SK-N-SH treated with all-trans-retinoic acid at 6 μM for 48 hours (cell line): ENCODE results near the gene F2.
"Not testable (repeated sequence)": the region's sequence is repeated elsewhere in the genome, so short reads cannot be mapped to it uniquely, and the experiment has no call there.

Experiments used
- ARNTL ChIP-seq: fragments of 450-650 bp; formaldehyde crosslinking; IDR thresholded peaks from 2 replicates; pipeline ENCODE4 v1.5.0; 2020; ENCODE audit warnings: low read depth, mild to moderate bottlenecking, moderate library complexity, borderline replicate concordance
- CREB5 ChIP-seq: fragments of 250-450 bp; sonication (Bioruptor Pico); IDR thresholded peaks from 2 replicates; pipeline ENCODE4 v1.5.1; 2020; ENCODE audit warnings: low read depth, mild to moderate bottlenecking, moderate library complexity
- CSDC2 ChIP-seq: fragments of 250-450 bp; sonication (Bioruptor Pico); IDR thresholded peaks from 2 replicates; pipeline ENCODE4 v1.5.0; 2020; ENCODE audit warnings: mild to moderate bottlenecking, moderate library complexity
- OSR1 ChIP-seq: fragments of 250-450 bp; sonication (Bioruptor Pico); IDR thresholded peaks from 2 replicates; pipeline ENCODE4 v1.8.0; 2022; ENCODE audit warnings: moderate library complexity, mild to moderate bottlenecking, inconsistent platforms
- PPARA ChIP-seq: fragments of 250-450 bp; sonication (Bioruptor Pico); IDR thresholded peaks from 2 replicates; pipeline ENCODE4 v1.5.0; 2020; ENCODE audit warnings: mild to moderate bottlenecking, borderline replicate concordance
- RARB ChIP-seq: fragments of 250-450 bp; sonication (Bioruptor Pico); IDR thresholded peaks from 2 replicates; pipeline ENCODE4 v1.8.0; 2021; ENCODE audit warnings: mild to moderate bottlenecking, moderate library complexity
- ZFP30 ChIP-seq: fragments of 450-650 bp; formaldehyde crosslinking; IDR thresholded peaks from 2 replicates; pipeline ENCODE4 v1.5.0; 2022; ENCODE audit warnings: mild to moderate bottlenecking, moderate library complexity
- ZNF565 ChIP-seq: fragments of 450-650 bp; formaldehyde crosslinking; conservative IDR thresholded peaks from 2 replicates; pipeline ENCODE4 v1.5.0; 2020; ENCODE audit warnings: low read depth, mild to moderate bottlenecking, moderate library complexity
- ZNF8 ChIP-seq: fragments of 450-650 bp; formaldehyde crosslinking; IDR thresholded peaks from 2 replicates; pipeline ENCODE4 v1.5.0; 2020; ENCODE audit warnings: mild to moderate bottlenecking, moderate library complexity
- TF ChIP-seq, protein P1 (sequence below): fragments of 250-450 bp; sonication (Bioruptor Pico); IDR thresholded peaks from 2 replicates; pipeline ENCODE4 v1.5.1; 2021; ENCODE audit warnings: mild to moderate bottlenecking, moderate library complexity

- TF ChIP-seq, protein P1, sequence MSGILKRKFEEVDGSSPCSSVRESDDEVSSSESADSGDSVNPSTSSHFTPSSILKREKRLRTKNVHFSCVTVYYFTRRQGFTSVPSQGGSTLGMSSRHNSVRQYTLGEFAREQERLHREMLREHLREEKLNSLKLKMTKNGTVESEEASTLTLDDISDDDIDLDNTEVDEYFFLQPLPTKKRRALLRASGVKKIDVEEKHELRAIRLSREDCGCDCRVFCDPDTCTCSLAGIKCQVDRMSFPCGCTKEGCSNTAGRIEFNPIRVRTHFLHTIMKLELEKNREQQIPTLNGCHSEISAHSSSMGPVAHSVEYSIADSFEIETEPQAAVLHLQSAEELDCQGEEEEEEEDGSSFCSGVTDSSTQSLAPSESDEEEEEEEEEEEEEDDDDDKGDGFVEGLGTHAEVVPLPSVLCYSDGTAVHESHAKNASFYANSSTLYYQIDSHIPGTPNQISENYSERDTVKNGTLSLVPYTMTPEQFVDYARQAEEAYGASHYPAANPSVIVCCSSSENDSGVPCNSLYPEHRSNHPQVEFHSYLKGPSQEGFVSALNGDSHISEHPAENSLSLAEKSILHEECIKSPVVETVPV (CRISPR knock-in tag) = not testable (repeated sequence)
- not testable (repeated sequence) for TF ChIP-seq OSR1 (CRISPR knock-in tag); ZNF565; ARNTL (CRISPR knock-in tag); ZNF8 (CRISPR knock-in tag); RARB (CRISPR knock-in tag); CREB5; ZFP30; PPARA (CRISPR knock-in tag); CSDC2 (CRISPR knock-in tag)
Observed at GRCh38 chr11:46717825-46718154, 1.2 kb upstream of the F2 start.
